Neural cell (in vitro differentiated cells): ENCODE measurements around the gene HDAC10. TPM values are rescaled to one million over a fixed set of nuclear protein-coding genes. Genes with fewer than 3 reads are reported as not detected.

Source experiments
- H2AFZ ChIP-seq: fragments of 200-600, 300-800 bp; sonication (generic), shearing (Covaris generic); 2 replicates; pipeline ENCODE4 v1.6.0; 2014; ENCODE audit warnings: low read depth, mild to moderate bottlenecking, antibody characterized with exemption, low read length, moderate library complexity
- H3F3A ChIP-seq: fragments of 200-600 bp; shearing (Covaris generic); 2 replicates; pipeline ENCODE4 v1.6.1; 2016; ENCODE audit warnings: mild to moderate bottlenecking, moderate library complexity, mixed read lengths, antibody characterized with exemption, low read length; ENCODE audit not compliant: insufficient read depth, poor library complexity, severe bottlenecking
- H3K27ac ChIP-seq: fragments of 200-600, 300-800 bp; sonication (generic), shearing (Covaris generic); 2 replicates; pipeline ENCODE4 v1.5.1; 2014; ENCODE audit warnings: mild to moderate bottlenecking, low read length, moderate library complexity
- H3K27me3 ChIP-seq: fragments of 300-800, 200-600 bp; sonication (generic), shearing (Covaris generic); 2 replicates; pipeline ENCODE4 v1.6.0; 2014; ENCODE audit warnings: mild to moderate bottlenecking, low read depth, low read length, moderate library complexity; ENCODE audit not compliant: insufficient read depth
- H3K36me3 ChIP-seq: fragments of 300-800, 200-600 bp; sonication (generic), shearing (Covaris generic); 2 replicates; pipeline ENCODE4 v1.5.1; 2014; ENCODE audit warnings: mild to moderate bottlenecking, antibody characterized with exemption, low read length, moderate library complexity; ENCODE audit not compliant: insufficient read depth
- H3K4me2 ChIP-seq: fragments of 300-800, 200-600 bp; sonication (generic), shearing (Covaris generic); 2 replicates; pipeline ENCODE4 v1.6.0; 2014; ENCODE audit warnings: mild to moderate bottlenecking, low read length
- H3K4me3 ChIP-seq: fragments of 300-800, 200-600 bp; sonication (generic), shearing (Covaris generic); 2 replicates; pipeline ENCODE4 v1.5.1; 2014; ENCODE audit warnings: mild to moderate bottlenecking, low read length, moderate library complexity
- H3K79me2 ChIP-seq: fragments of 200-600 bp; shearing (Covaris generic); replicated peaks from 2 replicates; pipeline ENCODE4 v1.6.0; 2014; ENCODE audit warnings: mild to moderate bottlenecking, low read length, moderate library complexity; ENCODE audit not compliant: insufficient read depth
- H3K9ac ChIP-seq: fragments of 300-800, 200-600 bp; sonication (generic), shearing (Covaris generic); 2 replicates; pipeline ENCODE4 v1.6.1; 2016; ENCODE audit warnings: mild to moderate bottlenecking, low read length, mixed read lengths
- H3K9me2 ChIP-seq: fragments of 200-600 bp; shearing (Covaris generic); 2 replicates; pipeline ENCODE4 v1.6.1; 2016; ENCODE audit warnings: mild to moderate bottlenecking, low read length, mixed read lengths; ENCODE audit not compliant: insufficient read depth
- H3K9me3 ChIP-seq: fragments of 200-600, 300-800 bp; sonication (generic), shearing (Covaris generic); 2 replicates; pipeline ENCODE4 v1.6.1; 2016; ENCODE audit warnings: mild to moderate bottlenecking, mixed run types, low read length, moderate library complexity, mixed read lengths
- H4K20me1 ChIP-seq: fragments of 200-600 bp; shearing (Covaris generic); 2 replicates; pipeline ENCODE4 v1.6.1; 2016; ENCODE audit warnings: mild to moderate bottlenecking, mixed run types; ENCODE audit not compliant: insufficient read depth
- CTCF ChIP-seq: fragments of 450-650 bp; IDR thresholded peaks from 2 replicates; pipeline ENCODE4 v1.5.1; 2014; ENCODE audit warnings: antibody characterized with exemption, mild to moderate bottlenecking, moderate library complexity; ENCODE audit not compliant: poor library complexity, severe bottlenecking
- EP300 ChIP-seq: fragments of 450-650 bp; conservative IDR thresholded peaks from 2 replicates; pipeline ENCODE4 v1.6.1; 2014; ENCODE audit warnings: antibody characterized with exemption, mild to moderate bottlenecking, moderate library complexity; ENCODE audit not compliant: poor library complexity, severe bottlenecking
- EZH2 ChIP-seq: fragments of 200-600, 300-800 bp; shearing (Covaris generic), sonication (generic); IDR thresholded peaks from 2 replicates; pipeline ENCODE4 v1.6.1; 2014; ENCODE audit warnings: antibody characterized with exemption, low read length, borderline replicate concordance, mild to moderate bottlenecking; ENCODE audit not compliant: insufficient read depth, poor library complexity, severe bottlenecking
- MXI1 ChIP-seq: fragments of 450-650 bp; conservative IDR thresholded peaks from 2 replicates; pipeline ENCODE4 v1.6.1; 2014; ENCODE audit warnings: antibody characterized with exemption, mild to moderate bottlenecking; ENCODE audit not compliant: poor library complexity, severe bottlenecking
- POLR2AphosphoS5 ChIP-seq: IDR thresholded peaks from 2 replicates; pipeline ENCODE4 v1.6.1; 2012
- REST ChIP-seq: IDR thresholded peaks from 2 replicates; pipeline ENCODE4 v1.6.1; 2012; ENCODE audit warnings: borderline replicate concordance
- SMC3 ChIP-seq: fragments of 450-650 bp; conservative IDR thresholded peaks from 2 replicates; pipeline ENCODE4 v1.6.1; 2014; ENCODE audit warnings: antibody characterized with exemption, mild to moderate bottlenecking, moderate library complexity; ENCODE audit not compliant: poor library complexity
- TAF1 ChIP-seq: IDR thresholded peaks from 2 replicates; pipeline ENCODE4 v1.6.1; 2012; ENCODE audit warnings: low read depth
- polyA plus RNA-seq: library from polyadenylated mRNA; depleted of rRNA; stranded (reverse); fragments of >200 nt; gene quantifications from 2 replicates; pipeline ENCODE4 v1.2.3, GENCODE V29; 2014

Gene HDAC10
- polyA plus RNA-seq, 1 donor from 2014 or later, result 39.1 TPM

GRCh38 chr22:50196256-50196655 lies 54.8 kb downstream of the HDAC10 start:
- no peaks in the 10 kb centered on the region for H3K9me2 ChIP-seq

More at GRCh38 chr22:50196256-50196655, 54.8 kb downstream of the HDAC10 start:
- Histone ChIP-seq H3K27ac (no peak overlapping the region), H3K4me2 (no peak overlapping the region), H3K27me3 (no peaks in the 10 kb centered on the region), H3K79me2 (no peaks in the 10 kb centered on the region), H3K36me3 (no peaks in the 10 kb centered on the region), H4K20me1 (no peaks in the 10 kb centered on the region), H3K9me3 (no peaks in the 10 kb centered on the region), H3K9ac (no peak overlapping the region), H3K4me3 (no peak overlapping the region), H3F3A (no peaks in the 10 kb centered on the region), H2AFZ (no peak overlapping the region)
- no peak for TF ChIP-seq EP300
- TF ChIP-seq REST, result no peak
- TF ChIP-seq POLR2AphosphoS5, result no peak
- TF ChIP-seq TAF1, result no peak
- no peak for TF ChIP-seq EZH2
- TF ChIP-seq SMC3, result no peak
- no peak for TF ChIP-seq CTCF
- no peak for TF ChIP-seq MXI1

Other genes with a start within 250 kb of the HDAC10 start
- not detected in 2 replicates for gene IL17REL, start 238.5 kb downstream of the HDAC10 start, polyA plus RNA-seq
- gene TTLL8, start 193.0 kb downstream of the HDAC10 start, polyA plus RNA-seq, result not detected in 2 replicates
- not detected in 2 replicates for gene MLC1, start 165.8 kb downstream of the HDAC10 start, polyA plus RNA-seq
- gene MOV10L1, start 161.3 kb downstream of the HDAC10 start, polyA plus RNA-seq, result not detected in 2 replicates
- gene PANX2, start 80.5 kb downstream of the HDAC10 start, polyA plus RNA-seq, result 3.4 and 6.4 TPM in 2 replicates
- 31.8 and 37.9 TPM in 2 replicates for gene TRABD, start 65.4 kb downstream of the HDAC10 start, polyA plus RNA-seq
- gene SELENOO, start 50.3 kb downstream of the HDAC10 start, polyA plus RNA-seq, result 42.0 and 54.2 TPM in 2 replicates
- gene TUBGCP6, start 6.2 kb downstream of the HDAC10 start, polyA plus RNA-seq, result 74.5 and 89.1 TPM in 2 replicates
- 36.7 and 53.3 TPM in 2 replicates for gene MAPK12, start 10.4 kb upstream of the HDAC10 start, polyA plus RNA-seq
- 36.3 and 55.0 TPM in 2 replicates for gene MAPK11, start 19.1 kb upstream of the HDAC10 start, polyA plus RNA-seq
- 38.6 and 57.4 TPM in 2 replicates for gene PLXNB2, start 56.4 kb upstream of the HDAC10 start, polyA plus RNA-seq
- 51.0 and 58.9 TPM in 2 replicates for gene DENND6B, start 75.7 kb upstream of the HDAC10 start, polyA plus RNA-seq
- gene PPP6R2, start 92.1 kb upstream of the HDAC10 start, polyA plus RNA-seq, result 84.6 and 85.4 TPM in 2 replicates
- 58.9 and 90.1 TPM in 2 replicates for gene SBF1, start 223.8 kb upstream of the HDAC10 start, polyA plus RNA-seq
- gene ADM2, start 230.3 kb upstream of the HDAC10 start, polyA plus RNA-seq, result not detected in 2 replicates
- not detected in 2 replicates for gene MIOX, start 235.6 kb upstream of the HDAC10 start, polyA plus RNA-seq